Measurements from ENCODE around the gene IFT172.

DNA sequence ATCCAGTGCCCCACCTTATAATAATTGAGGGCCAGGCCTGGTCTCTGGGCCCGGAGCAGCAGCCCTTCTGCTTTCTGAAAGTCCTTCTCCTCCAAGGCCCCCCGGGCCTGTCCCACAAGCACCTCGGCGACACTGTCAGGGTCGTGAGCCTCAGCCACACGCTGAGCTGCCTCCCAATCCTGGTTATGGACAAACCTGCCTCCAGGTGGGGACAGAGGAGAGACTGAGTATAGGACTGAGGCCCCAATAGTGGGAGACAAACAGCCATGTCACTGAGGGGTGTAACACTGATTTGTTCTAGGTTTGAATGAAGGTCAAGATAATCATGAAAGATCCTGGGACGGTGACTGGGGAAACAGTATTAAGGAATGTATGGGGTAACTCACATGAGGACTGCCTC is 35.6 kb downstream of the IFT172 start:
- TF ChIP-seq, protein P1, sequence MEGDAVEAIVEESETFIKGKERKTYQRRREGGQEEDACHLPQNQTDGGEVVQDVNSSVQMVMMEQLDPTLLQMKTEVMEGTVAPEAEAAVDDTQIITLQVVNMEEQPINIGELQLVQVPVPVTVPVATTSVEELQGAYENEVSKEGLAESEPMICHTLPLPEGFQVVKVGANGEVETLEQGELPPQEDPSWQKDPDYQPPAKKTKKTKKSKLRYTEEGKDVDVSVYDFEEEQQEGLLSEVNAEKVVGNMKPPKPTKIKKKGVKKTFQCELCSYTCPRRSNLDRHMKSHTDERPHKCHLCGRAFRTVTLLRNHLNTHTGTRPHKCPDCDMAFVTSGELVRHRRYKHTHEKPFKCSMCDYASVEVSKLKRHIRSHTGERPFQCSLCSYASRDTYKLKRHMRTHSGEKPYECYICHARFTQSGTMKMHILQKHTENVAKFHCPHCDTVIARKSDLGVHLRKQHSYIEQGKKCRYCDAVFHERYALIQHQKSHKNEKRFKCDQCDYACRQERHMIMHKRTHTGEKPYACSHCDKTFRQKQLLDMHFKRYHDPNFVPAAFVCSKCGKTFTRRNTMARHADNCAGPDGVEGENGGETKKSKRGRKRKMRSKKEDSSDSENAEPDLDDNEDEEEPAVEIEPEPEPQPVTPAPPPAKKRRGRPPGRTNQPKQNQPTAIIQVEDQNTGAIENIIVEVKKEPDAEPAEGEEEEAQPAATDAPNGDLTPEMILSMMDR (conservative IDR thresholded peaks at IDR 0.05; ENCODE audit: low read length), result no peak
- TF ChIP-seq EZH2phosphoT487 (IDR thresholded peaks at IDR 0.05; ENCODE audit: borderline replicate concordance), result no peak

Data from Loucy (cell line).